GM12801 (cell line): ENCODE data around the gene RHEBL1.

Experiments used
- TF ChIP-seq, protein P1 (sequence below): IDR thresholded peaks from one replicate; pipeline ENCODE4 v1.5.1; 2011; ENCODE audit warnings: control low read depth; ENCODE audit not compliant: insufficient read length; ENCODE audit errors: extremely low read depth

The RHEBL1 gene

GRCh38 chr12:49092816-49093406 lies 23.1 kb upstream of the RHEBL1 start:
- TF ChIP-seq, protein P1, sequence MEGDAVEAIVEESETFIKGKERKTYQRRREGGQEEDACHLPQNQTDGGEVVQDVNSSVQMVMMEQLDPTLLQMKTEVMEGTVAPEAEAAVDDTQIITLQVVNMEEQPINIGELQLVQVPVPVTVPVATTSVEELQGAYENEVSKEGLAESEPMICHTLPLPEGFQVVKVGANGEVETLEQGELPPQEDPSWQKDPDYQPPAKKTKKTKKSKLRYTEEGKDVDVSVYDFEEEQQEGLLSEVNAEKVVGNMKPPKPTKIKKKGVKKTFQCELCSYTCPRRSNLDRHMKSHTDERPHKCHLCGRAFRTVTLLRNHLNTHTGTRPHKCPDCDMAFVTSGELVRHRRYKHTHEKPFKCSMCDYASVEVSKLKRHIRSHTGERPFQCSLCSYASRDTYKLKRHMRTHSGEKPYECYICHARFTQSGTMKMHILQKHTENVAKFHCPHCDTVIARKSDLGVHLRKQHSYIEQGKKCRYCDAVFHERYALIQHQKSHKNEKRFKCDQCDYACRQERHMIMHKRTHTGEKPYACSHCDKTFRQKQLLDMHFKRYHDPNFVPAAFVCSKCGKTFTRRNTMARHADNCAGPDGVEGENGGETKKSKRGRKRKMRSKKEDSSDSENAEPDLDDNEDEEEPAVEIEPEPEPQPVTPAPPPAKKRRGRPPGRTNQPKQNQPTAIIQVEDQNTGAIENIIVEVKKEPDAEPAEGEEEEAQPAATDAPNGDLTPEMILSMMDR = no peak

GRCh38 chr12:49092086-49092815 lies 22.5 kb upstream of the RHEBL1 start:
- TF ChIP-seq, protein P1 = no peak

DNA sequence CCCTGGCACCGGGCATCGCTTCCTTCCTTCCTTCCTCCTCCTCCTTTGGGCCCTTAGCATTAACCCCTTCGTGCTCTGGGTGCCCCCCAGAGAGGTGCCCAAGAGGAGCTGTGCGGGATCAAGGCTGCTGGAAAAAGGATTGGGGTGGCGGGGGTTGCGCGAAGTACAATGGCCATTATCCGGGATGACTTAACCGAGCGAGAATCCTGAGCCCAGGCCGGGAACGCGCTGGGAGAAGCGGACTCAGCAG lies 22.0 kb upstream of the RHEBL1 start:
- TF ChIP-seq, protein P1 = no peak

DNA sequence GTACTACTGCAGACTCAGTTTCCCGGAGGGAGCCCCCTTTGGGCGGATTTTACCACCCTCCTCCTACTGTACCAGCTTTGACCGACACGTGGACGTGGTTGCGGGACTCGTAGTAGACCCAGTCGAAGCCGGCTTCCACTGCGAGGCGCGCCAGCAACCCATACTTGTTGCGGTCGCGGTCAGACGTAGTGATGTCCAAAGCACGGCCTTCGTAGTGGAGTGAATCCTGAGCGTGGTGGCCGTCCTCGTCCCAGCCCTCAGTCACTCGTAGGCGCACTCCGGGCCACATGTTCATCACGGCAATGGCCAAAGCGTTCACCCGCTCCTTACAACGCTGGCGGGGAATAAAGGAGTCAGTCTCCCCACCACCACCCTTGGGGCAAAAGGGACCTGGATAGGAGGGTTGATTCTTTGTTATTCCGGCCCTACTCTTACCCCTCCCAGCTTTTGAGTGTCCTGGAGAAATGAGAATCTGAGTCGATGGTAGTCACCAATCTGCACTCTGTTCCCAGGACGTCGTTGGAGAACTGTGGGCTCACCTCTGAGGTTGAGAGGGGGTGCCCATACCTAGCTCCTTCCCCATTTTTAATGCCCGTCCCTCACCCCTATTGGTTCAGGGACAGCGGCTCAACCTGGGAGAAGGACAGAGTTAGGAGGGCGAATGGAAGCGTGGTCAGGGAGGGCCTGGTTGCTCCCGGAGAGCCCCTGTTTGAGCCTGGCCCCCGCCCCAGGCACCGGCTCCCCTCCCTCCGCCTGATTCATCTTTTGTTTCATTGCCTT lies 21.5 kb upstream of the RHEBL1 start:
- TF ChIP-seq, protein P1 = no peak

DNA sequence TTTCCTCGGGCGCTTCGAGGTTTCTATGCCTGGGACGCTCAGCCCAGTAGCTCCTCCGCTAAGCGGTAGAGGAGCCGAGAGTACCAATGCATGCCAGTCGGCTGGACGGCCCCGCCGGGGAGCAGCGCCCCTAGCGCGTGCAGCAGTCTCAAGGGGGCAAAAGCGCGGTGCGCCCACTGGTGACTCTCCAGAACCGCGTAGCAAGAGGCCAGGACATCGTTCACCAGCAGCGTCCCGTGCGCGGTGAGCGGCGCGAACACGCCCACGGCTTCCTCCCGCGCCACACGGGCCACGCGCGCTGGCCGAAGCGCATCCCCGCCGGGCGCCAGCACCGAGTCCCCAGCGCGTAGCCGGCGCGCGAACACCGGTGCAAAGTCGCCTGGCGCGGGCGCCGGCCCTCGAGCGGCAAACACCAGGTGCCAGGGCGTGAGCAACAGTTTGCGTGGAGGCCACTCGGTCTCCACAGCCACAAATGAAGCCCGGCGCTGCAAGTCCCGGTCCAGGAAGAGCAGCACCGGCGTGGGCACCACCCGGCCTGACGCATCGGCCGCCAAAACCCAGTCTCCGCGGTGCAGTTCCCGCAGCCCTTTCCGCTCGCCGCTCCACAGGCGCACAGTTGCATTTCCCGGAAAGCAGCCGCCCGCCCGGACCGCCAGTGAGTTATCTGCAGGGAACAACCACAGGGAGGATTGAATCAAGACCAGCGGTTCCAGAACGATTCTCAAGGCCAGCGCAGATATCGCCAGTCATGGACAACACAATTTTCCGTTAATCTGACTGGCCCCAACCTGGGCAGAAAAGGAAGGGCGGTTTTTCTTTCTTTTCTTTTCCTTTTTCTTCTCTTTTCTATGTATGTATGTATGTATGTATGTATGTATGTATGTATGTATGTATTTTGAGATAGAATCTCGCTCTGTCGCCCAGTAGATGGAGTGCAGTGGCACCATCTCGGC lies 20.3 kb upstream of the RHEBL1 start:
- TF ChIP-seq, protein P1 = no peak

DNA sequence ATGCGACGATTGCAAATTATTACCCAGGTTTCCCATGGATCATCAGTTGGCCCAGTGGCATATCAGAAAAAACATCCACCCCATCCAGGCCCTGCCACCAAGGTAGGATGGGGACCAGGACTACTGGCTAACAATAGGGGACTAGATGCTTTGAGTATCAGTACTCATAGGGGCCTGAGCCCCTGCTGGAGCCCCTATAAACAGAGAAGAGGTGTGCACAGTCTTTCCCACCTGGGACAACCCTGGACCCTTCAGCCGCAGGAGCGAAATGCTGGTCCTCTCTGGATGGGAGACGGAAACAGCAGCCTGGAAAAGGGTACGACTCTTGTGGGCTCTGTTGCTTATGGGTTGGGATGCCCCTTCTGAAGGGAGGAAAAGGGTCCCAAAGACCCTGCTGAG lies 19.2 kb upstream of the RHEBL1 start:
- TF ChIP-seq, protein P1 = no peak
